ENCODE data around the gene PRRT4.
A peak's percentile ranks its signal among the peaks of the same experiment; 100 is the strongest.

DNA sequence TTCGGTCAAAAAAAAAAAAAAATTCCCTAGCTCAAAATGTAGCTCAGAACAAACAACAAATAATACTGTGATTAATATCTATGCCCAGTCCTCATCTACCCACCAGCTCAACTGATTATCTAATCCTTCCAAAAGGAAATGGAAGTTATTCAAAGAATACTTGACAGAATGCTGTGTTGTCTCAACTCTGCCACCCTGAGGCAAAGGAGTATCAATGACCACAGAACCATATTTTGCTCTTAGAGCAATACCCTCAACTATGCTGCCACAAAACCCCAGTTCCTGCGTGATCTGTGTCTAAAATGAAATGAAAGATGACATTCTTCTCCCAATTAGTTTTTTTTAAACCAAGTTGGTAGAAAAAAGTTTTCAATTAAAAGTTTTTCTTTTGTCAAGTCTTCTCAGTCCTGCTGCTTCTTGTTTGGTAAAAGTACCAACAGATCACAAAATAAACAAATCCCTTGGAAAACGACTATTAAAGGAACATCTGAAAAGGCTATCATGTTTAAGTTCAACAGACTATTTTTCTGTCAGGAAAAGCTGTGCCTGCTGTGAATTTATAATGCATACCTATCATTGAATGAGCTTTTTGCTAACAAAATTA is 39.3 kb downstream of the PRRT4 start:
- TF ChIP-seq CTCF (optimal IDR thresholded peaks at IDR 0.05 in 1 of 3, IDR thresholded peaks at IDR 0.05 in 1 of 3, conservative IDR thresholded peaks at IDR 0.05 in 1 of 3; ENCODE audit: extremely low read depth in 1 of 3, insufficient read depth in 2 of 3, low read length in 3 of 3): peak; percentile 25 to 57 (median 40)
- TF ChIP-seq EZH2 (IDR thresholded peaks at IDR 0.05; ENCODE audit: low read length): no peak
